Measurements from ENCODE around the gene HLA-DPA1.

The HLA-DPA1 gene

GRCh38 chr6:33075568-33076405, 2.3 kb upstream of the HLA-DPA1 start, which contains the start of gene HLA-DPB1:
TSS of gene HLA-DPB1 (plus strand) at chr6:33075990. CDS start at chr6:33076042, 52 bp downstream.
- Histone ChIP-seq H3K27ac (no peak within 1 kb of the TSS), H3K9ac (ENCODE audit: insufficient read length) (no peak within 1 kb of the TSS), H3K36me3 (ENCODE audit: insufficient read depth, low read length) (no peaks in the 10 kb centered on the region), H3K9me3 (ENCODE audit: low read depth, low read length) (no peaks in the 10 kb centered on the region), H3K4me3 (no peak within 1 kb of the TSS)
- no peak for TF ChIP-seq FOXP2 (optimal IDR thresholded peaks at IDR 0.05; ENCODE audit: control extremely low read depth, extremely low read length, insufficient read depth)
- no peak for DNase-seq (ENCODE audit: low read depth, low spot score)

- H3K36me3 ChIP-seq (ENCODE audit: insufficient read depth, low read length), result no peaks in the 10 kb centered on the region
- TF ChIP-seq EZH2 (IDR thresholded peaks at IDR 0.05), result no peak
- TF ChIP-seq POLR2AphosphoS5 (IDR thresholded peaks at IDR 0.05; ENCODE audit: borderline replicate concordance, low read depth, low read length), result no peak
- TF ChIP-seq FOXP2 (optimal IDR thresholded peaks at IDR 0.05; ENCODE audit: control extremely low read depth, extremely low read length, insufficient read depth), result no peak
- H3K9me3 ChIP-seq (ENCODE audit: low read depth, low read length), result no peaks in the 10 kb centered on the region
- no peak overlapping the region for H3K27ac ChIP-seq
- DNase-seq (ENCODE audit: low read depth, low spot score), result no peak
- H3K9ac ChIP-seq (ENCODE audit: insufficient read length), result no peak overlapping the region
- H3K4me3 ChIP-seq, result no peak overlapping the region
These were observed 1.7 kb upstream of the HLA-DPA1 start for GRCh38 chr6:33075208-33075567.

- Histone ChIP-seq H3K27ac (no peak overlapping the region), H3K9me3 (ENCODE audit: low read depth, low read length) (no peaks in the 10 kb centered on the region), H3K9ac (ENCODE audit: insufficient read length) (no peak overlapping the region), H3K4me3 (no peak overlapping the region), H3K36me3 (ENCODE audit: insufficient read depth, low read length) (no peaks in the 10 kb centered on the region)
- no peak for DNase-seq (ENCODE audit: low read depth, low spot score)
- TF ChIP-seq FOXP2 (optimal IDR thresholded peaks at IDR 0.05; ENCODE audit: control extremely low read depth, extremely low read length, insufficient read depth) (no peak), EZH2 (IDR thresholded peaks at IDR 0.05) (no peak), POLR2AphosphoS5 (IDR thresholded peaks at IDR 0.05; ENCODE audit: borderline replicate concordance, low read depth, low read length) (no peak)
These were observed 845 bp downstream of the HLA-DPA1 start for GRCh38 chr6:33072508-33073100.

- Histone ChIP-seq H3K9ac (ENCODE audit: insufficient read length) (no peak overlapping the region), H3K4me3 (no peak overlapping the region), H3K27ac (no peak overlapping the region), H3K36me3 (ENCODE audit: insufficient read depth, low read length) (no peaks in the 10 kb centered on the region), H3K9me3 (ENCODE audit: low read depth, low read length) (no peaks in the 10 kb centered on the region)
- no peak for DNase-seq (ENCODE audit: low read depth, low spot score)
- TF ChIP-seq POLR2AphosphoS5 (IDR thresholded peaks at IDR 0.05; ENCODE audit: borderline replicate concordance, low read depth, low read length), result no peak
- no peak for TF ChIP-seq FOXP2 (optimal IDR thresholded peaks at IDR 0.05; ENCODE audit: control extremely low read depth, extremely low read length, insufficient read depth)
These were observed 1.9 kb downstream of the HLA-DPA1 start for GRCh38 chr6:33071569-33071968.

GRCh38 chr6:33070909-33071308, 2.5 kb downstream of the HLA-DPA1 start:
- H3K4me3 ChIP-seq, result no peak overlapping the region
- TF ChIP-seq POLR2AphosphoS5 (IDR thresholded peaks at IDR 0.05; ENCODE audit: borderline replicate concordance, low read depth, low read length) (no peak), EZH2 (IDR thresholded peaks at IDR 0.05) (no peak), FOXP2 (optimal IDR thresholded peaks at IDR 0.05; ENCODE audit: control extremely low read depth, extremely low read length, insufficient read depth) (no peak)
- DNase-seq (ENCODE audit: low read depth, low spot score), result no peak
- no peaks in the 10 kb centered on the region for H3K9me3 ChIP-seq (ENCODE audit: low read depth, low read length)
- H3K36me3 ChIP-seq (ENCODE audit: insufficient read depth, low read length), result no peaks in the 10 kb centered on the region
- no peak overlapping the region for H3K9ac ChIP-seq (ENCODE audit: insufficient read length)
- H3K27ac ChIP-seq, result no peak overlapping the region

- Histone ChIP-seq H3K27ac (no peak overlapping the region), H3K9me3 (ENCODE audit: low read depth, low read length) (no peaks in the 10 kb centered on the region), H3K36me3 (ENCODE audit: insufficient read depth, low read length) (no peaks in the 10 kb centered on the region), H3K9ac (ENCODE audit: insufficient read length) (no peak overlapping the region), H3K4me3 (no peak overlapping the region)
- TF ChIP-seq EZH2 (IDR thresholded peaks at IDR 0.05) (no peak), POLR2AphosphoS5 (IDR thresholded peaks at IDR 0.05; ENCODE audit: borderline replicate concordance, low read depth, low read length) (no peak)
- DNase-seq (ENCODE audit: low read depth, low spot score), result no peak
These were observed 4.3 kb downstream of the HLA-DPA1 start for GRCh38 chr6:33069021-33069738.

GRCh38 chr6:33066917-33067521, 6.4 kb downstream of the HLA-DPA1 start:
- no peak for DNase-seq (ENCODE audit: low read depth, low spot score)
- no peak overlapping the region for H3K27ac ChIP-seq
- H3K4me3 ChIP-seq, result no peak overlapping the region
- no peak overlapping the region for H3K9ac ChIP-seq (ENCODE audit: insufficient read length)
- no peaks in the 10 kb centered on the region for H3K9me3 ChIP-seq (ENCODE audit: low read depth, low read length)
- TF ChIP-seq POLR2AphosphoS5 (IDR thresholded peaks at IDR 0.05; ENCODE audit: borderline replicate concordance, low read depth, low read length), result no peak
- H3K36me3 ChIP-seq (ENCODE audit: insufficient read depth, low read length), result no peaks in the 10 kb centered on the region

GRCh38 chr6:33065312-33065711, 8.1 kb downstream of the HLA-DPA1 start:
- Histone ChIP-seq H3K4me3 (no peak overlapping the region), H3K27ac (no peak overlapping the region), H3K9ac (ENCODE audit: insufficient read length) (no peak overlapping the region), H3K36me3 (ENCODE audit: insufficient read depth, low read length) (no peaks in the 10 kb centered on the region), H3K9me3 (ENCODE audit: low read depth, low read length) (no peaks in the 10 kb centered on the region)
- DNase-seq (ENCODE audit: low read depth, low spot score), result no peak
- no peak for TF ChIP-seq EZH2 (IDR thresholded peaks at IDR 0.05)
- no peak for TF ChIP-seq FOXP2 (optimal IDR thresholded peaks at IDR 0.05; ENCODE audit: control extremely low read depth, extremely low read length, insufficient read depth)
- no peak for TF ChIP-seq POLR2AphosphoS5 (IDR thresholded peaks at IDR 0.05; ENCODE audit: borderline replicate concordance, low read depth, low read length)
